Measurements from ENCODE around the gene S100A7.

The S100A7 gene

DNA sequence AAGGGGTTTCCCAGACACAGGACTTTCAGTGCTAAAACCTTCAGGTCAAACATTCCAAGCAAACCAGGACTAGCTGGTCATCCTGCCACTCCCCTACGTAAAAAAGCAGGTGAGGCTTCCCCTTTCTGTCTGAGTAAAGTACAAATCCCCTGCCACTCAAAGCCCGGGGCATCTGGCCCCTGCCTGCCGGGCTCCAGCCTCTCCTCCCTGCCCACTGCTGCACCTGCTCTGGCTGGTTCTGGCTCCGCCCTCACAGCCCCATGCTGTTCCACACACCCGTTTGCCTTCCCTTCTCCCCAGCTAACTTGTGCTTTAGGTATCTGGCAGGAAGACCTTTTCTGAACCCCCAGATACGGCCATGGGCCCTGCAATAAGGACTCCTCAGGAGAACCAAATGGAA is 23.3 kb upstream of the S100A7 start:
- Mint-ChIP-seq H3K4me1 (peaks cover 4% of the 10 kb centered on the region), H3K9me3 (no peaks in the 10 kb centered on the region), H3K27me3 (ENCODE audit: low read depth, poor library complexity) (peaks cover 49% of the 10 kb centered on the region), H3K36me3 (ENCODE audit: low read depth) (no peaks in the 10 kb centered on the region), H3K4me3 (no peak overlapping the region), H3K27ac (no peak overlapping the region)
- DNase-seq: no peak
- TF ChIP-seq, protein P1, sequence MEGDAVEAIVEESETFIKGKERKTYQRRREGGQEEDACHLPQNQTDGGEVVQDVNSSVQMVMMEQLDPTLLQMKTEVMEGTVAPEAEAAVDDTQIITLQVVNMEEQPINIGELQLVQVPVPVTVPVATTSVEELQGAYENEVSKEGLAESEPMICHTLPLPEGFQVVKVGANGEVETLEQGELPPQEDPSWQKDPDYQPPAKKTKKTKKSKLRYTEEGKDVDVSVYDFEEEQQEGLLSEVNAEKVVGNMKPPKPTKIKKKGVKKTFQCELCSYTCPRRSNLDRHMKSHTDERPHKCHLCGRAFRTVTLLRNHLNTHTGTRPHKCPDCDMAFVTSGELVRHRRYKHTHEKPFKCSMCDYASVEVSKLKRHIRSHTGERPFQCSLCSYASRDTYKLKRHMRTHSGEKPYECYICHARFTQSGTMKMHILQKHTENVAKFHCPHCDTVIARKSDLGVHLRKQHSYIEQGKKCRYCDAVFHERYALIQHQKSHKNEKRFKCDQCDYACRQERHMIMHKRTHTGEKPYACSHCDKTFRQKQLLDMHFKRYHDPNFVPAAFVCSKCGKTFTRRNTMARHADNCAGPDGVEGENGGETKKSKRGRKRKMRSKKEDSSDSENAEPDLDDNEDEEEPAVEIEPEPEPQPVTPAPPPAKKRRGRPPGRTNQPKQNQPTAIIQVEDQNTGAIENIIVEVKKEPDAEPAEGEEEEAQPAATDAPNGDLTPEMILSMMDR (IDR thresholded peaks at IDR 0.05): no peak

DNA sequence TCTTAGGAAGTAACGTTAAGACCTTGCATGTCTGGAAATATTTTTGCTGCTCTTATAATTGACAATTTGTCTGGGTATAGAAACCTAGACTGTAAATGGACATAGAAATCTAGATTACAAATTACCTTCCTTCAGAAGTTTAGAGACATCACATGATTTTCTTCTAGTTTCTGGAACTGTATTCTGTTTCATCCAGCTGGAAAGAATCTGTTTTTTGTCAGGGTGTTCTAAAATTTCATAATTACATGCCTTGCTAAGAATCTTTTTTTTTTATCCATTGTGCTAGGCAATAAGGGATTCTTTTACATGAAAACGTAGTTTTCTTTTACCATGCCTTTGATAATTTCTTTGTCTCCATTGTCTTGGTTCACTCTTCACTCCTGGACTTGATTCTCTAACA is 20.7 kb upstream of the S100A7 start:
- Mint-ChIP-seq H3K27me3 (ENCODE audit: low read depth, poor library complexity) (peaks cover 52% of the 10 kb centered on the region), H3K4me1 (peaks cover 4% of the 10 kb centered on the region), H3K4me3 (no peak overlapping the region), H3K9me3 (no peaks in the 10 kb centered on the region), H3K27ac (no peak overlapping the region), H3K36me3 (ENCODE audit: low read depth) (no peaks in the 10 kb centered on the region)
- no peak for DNase-seq
- TF ChIP-seq, protein P1 (IDR thresholded peaks at IDR 0.05): no peak

GRCh38 chr1:153478692-153479618 is 18.5 kb upstream of the S100A7 start:
- no peaks in the 10 kb centered on the region for H3K9me3 Mint-ChIP-seq
- H3K4me3 Mint-ChIP-seq: no peak overlapping the region
- TF ChIP-seq, protein P1 (IDR thresholded peaks at IDR 0.05): no peak
- H3K27me3 Mint-ChIP-seq (ENCODE audit: low read depth, poor library complexity): peaks cover 37% of the 10 kb centered on the region
- peaks cover 4% of the 10 kb centered on the region for H3K4me1 Mint-ChIP-seq
- no peak for DNase-seq
- H3K36me3 Mint-ChIP-seq (ENCODE audit: low read depth): no peaks in the 10 kb centered on the region
- no peak overlapping the region for H3K27ac Mint-ChIP-seq

- no peak overlapping the region for H3K27ac Mint-ChIP-seq
- no peaks in the 10 kb centered on the region for H3K36me3 Mint-ChIP-seq (ENCODE audit: low read depth)
- H3K27me3 Mint-ChIP-seq (ENCODE audit: low read depth, poor library complexity): peaks cover 38% of the 10 kb centered on the region
These were observed 17.7 kb upstream of the S100A7 start for GRCh38 chr1:153478047-153478691.

GRCh38 chr1:153476491-153477093 is 16.1 kb upstream of the S100A7 start:
- Mint-ChIP-seq H3K27ac (no peak overlapping the region), H3K27me3 (ENCODE audit: low read depth, poor library complexity) (peaks cover 25% of the 10 kb centered on the region), H3K4me3 (no peak overlapping the region), H3K9me3 (peaks cover 18% of the 10 kb centered on the region), H3K36me3 (ENCODE audit: low read depth) (no peaks in the 10 kb centered on the region), H3K4me1 (peaks cover 4% of the 10 kb centered on the region)
- TF ChIP-seq, protein P1 (IDR thresholded peaks at IDR 0.05): no peak
- no peak for DNase-seq

More at GRCh38 chr1:153478047-153478691, 17.7 kb upstream of the S100A7 start:
- Mint-ChIP-seq H3K4me3 (no peak overlapping the region), H3K9me3 (peaks cover 2% of the 10 kb centered on the region), H3K4me1 (peaks cover 4% of the 10 kb centered on the region)
- no peak for DNase-seq
- TF ChIP-seq, protein P1 (IDR thresholded peaks at IDR 0.05): no peak

Data from nephron progenitor cell (in vitro differentiated cells).